CD14-positive monocyte (primary cell): Measurements from ENCODE around the gene MAST2. TPM values are rescaled to one million over a fixed set of nuclear protein-coding genes. Genes with fewer than 3 reads are reported as not detected.
A peak's percentile ranks its signal among the peaks of the same experiment; 100 is the strongest.

Source experiments
- DNase-seq, 3 donors: peaks; one replicate each; pipeline ENCODE4 v3.0.0-alpha.2; 2011 to 2022
- H2AFZ ChIP-seq: 2 replicates; pipeline ENCODE4 v1.6.0; 2012; ENCODE audit warnings: mild to moderate bottlenecking, low read depth, low read length, inconsistent platforms; ENCODE audit not compliant: insufficient read depth, poor library complexity, severe bottlenecking
- H3K27ac ChIP-seq, 2 donors: 1 replicate in 1 of 2; 2 replicates in 1 of 2; pipeline ENCODE4 v1.5.1; 2012 to 2013; ENCODE audit warnings: low read length in 2 of 2, control low read depth in 1 of 2, inconsistent platforms in 1 of 2, low read depth in 1 of 2, mild to moderate bottlenecking in 1 of 2
- H3K27me3 ChIP-seq, 2 donors: one replicate each; pipeline versions ENCODE4 v1.6.0 to v1.6.1; 2011 to 2013; ENCODE audit warnings: low read length in 2 of 2; ENCODE audit not compliant: control insufficient read depth in 2 of 2, insufficient read depth in 2 of 2
- H3K36me3 ChIP-seq, 2 donors: replicated peaks in 1 of 2; 1 replicate in 1 of 2; 2 replicates in 1 of 2; pipeline versions ENCODE4 v1.5.1 to v1.6.1; 2012 to 2013; ENCODE audit warnings: low read length in 2 of 2, control low read depth in 1 of 2, inconsistent platforms in 1 of 2, mild to moderate bottlenecking in 1 of 2; ENCODE audit not compliant: insufficient read depth in 2 of 2, control insufficient read depth in 1 of 2
- H3K4me1 ChIP-seq, 2 donors: 1 replicate in 1 of 2; 2 replicates in 1 of 2; pipeline versions ENCODE4 v1.5.1 to v1.6.1; 2012 to 2013; ENCODE audit warnings: low read length in 2 of 2, control low read depth in 1 of 2, inconsistent platforms in 1 of 2, mild to moderate bottlenecking in 1 of 2, moderate library complexity in 1 of 2; ENCODE audit not compliant: insufficient read depth in 2 of 2, control insufficient read depth in 1 of 2
- H3K4me2 ChIP-seq: replicated peaks from 2 replicates; pipeline ENCODE3; 2012; ENCODE audit warnings: low read length, moderate library complexity, mild to moderate bottlenecking; ENCODE audit not compliant: poor library complexity, severe bottlenecking; ENCODE audit errors: extremely low read depth
- H3K4me3 ChIP-seq, 3 experiments: fragments of 200-600 bp in 1 of 3; sonication (generic) in 1 of 3; replicated peaks in 1 of 3; 1 replicate in 2 of 3; 2 replicates in 1 of 3; pipeline ENCODE4 v1.5.1; 2011 to 2013; ENCODE audit warnings: low read length in 3 of 3, mild to moderate bottlenecking in 3 of 3, control low read depth in 2 of 3, low read depth in 2 of 3, inconsistent platforms in 1 of 3, moderate library complexity in 1 of 3
- H3K79me2 ChIP-seq: 2 replicates; pipeline ENCODE4 v1.6.0; 2012; ENCODE audit warnings: mild to moderate bottlenecking, control low read depth, inconsistent platforms, low read length, moderate library complexity; ENCODE audit not compliant: insufficient read depth
- H3K9ac ChIP-seq: 2 replicates; pipeline ENCODE4 v1.6.0; 2017; ENCODE audit warnings: low read length, mild to moderate bottlenecking; ENCODE audit not compliant: insufficient read depth, poor library complexity, severe bottlenecking
- H3K9me3 ChIP-seq, 2 donors: replicated peaks in 1 of 2; 1 replicate in 1 of 2; 2 replicates in 1 of 2; pipeline versions ENCODE4 v1.5.1 to v1.6.1; 2012 to 2013; ENCODE audit warnings: low read length in 2 of 2, control low read depth in 1 of 2; ENCODE audit not compliant: control insufficient read depth in 1 of 2, insufficient read depth in 1 of 2
- H4K20me1 ChIP-seq: 2 replicates; pipeline ENCODE4 v1.6.0; 2012; ENCODE audit warnings: mild to moderate bottlenecking, low read length, control low read depth, moderate library complexity; ENCODE audit not compliant: insufficient read depth
- H3K27ac Mint-ChIP-seq, 7 donors: one replicate each; pipeline ENCODE4 v1.8.0; 2020; ENCODE audit warnings: mild to moderate bottlenecking in 7 of 7, mixed read lengths in 7 of 7, moderate library complexity in 6 of 7, inconsistent platforms in 2 of 7
- H3K27me3 Mint-ChIP-seq, 3 donors: one replicate each; pipeline ENCODE4 v1.8.0; 2021 to 2022; ENCODE audit warnings: low read depth in 3 of 3, mild to moderate bottlenecking in 3 of 3, mixed read lengths in 3 of 3, moderate library complexity in 3 of 3, inconsistent platforms in 1 of 3
- H3K36me3 Mint-ChIP-seq, 2 donors: one replicate each; pipeline ENCODE4 v1.8.0; 2020; ENCODE audit warnings: mixed read lengths in 2 of 2, inconsistent platforms in 1 of 2, mild to moderate bottlenecking in 1 of 2
- H3K4me1 Mint-ChIP-seq: one replicate; pipeline ENCODE4 v1.8.0; 2020; ENCODE audit warnings: mild to moderate bottlenecking, mixed read lengths
- H3K4me3 Mint-ChIP-seq, 2 donors: one replicate each; pipeline ENCODE4 v1.8.0; 2020; ENCODE audit warnings: mild to moderate bottlenecking in 2 of 2, mixed read lengths in 2 of 2, moderate library complexity in 1 of 2
- H3K9me3 Mint-ChIP-seq, 7 donors: one replicate each; pipeline ENCODE4 v1.8.0; 2020 to 2022; ENCODE audit warnings: mixed read lengths in 7 of 7, mild to moderate bottlenecking in 6 of 7, moderate library complexity in 6 of 7, inconsistent platforms in 2 of 7
- WGBS: methylation state at CpG from one replicate; pipeline ENCODE4 v1.1.5; 2013; ENCODE audit warnings: missing lambda C conversion rate; ENCODE audit not compliant: insufficient coverage; 5-methylcytosine and 5-hydroxymethylcytosine counted together
- intact Hi-C, 2 donors: fragments of 100-400 bp; cut with micrococcal nuclease; formaldehyde crosslinking; loops; one replicate each; pipeline versions ENCODE4 v1.15.0 to v1.15.1; 2023
- polyA plus RNA-seq, 3 donors: library from polyadenylated mRNA; depleted of rRNA in 1 of 3; unstranded in 2 of 3; stranded (reverse) in 1 of 3; fragments of 300-500 nt in 2 of 3; fragments of >200 nt in 1 of 3; fragmentation: Illumina TruSeq in 2 of 3; gene quantifications; 1 replicate in 2 of 3; 2 replicates in 1 of 3; pipeline ENCODE4 v1.2.3, GENCODE V29; 2012 to 2021
- TF ChIP-seq, protein P1 (sequence below): fragments of 200-600 bp; IDR thresholded peaks from one replicate; pipeline ENCODE4 v1.8.0; 2022; ENCODE audit warnings: antibody characterized with exemption, mild to moderate bottlenecking

The MAST2 gene
- polyA plus RNA-seq, 3 donors: 1.0 to 7.2 (median 2.5) TPM

DNA sequence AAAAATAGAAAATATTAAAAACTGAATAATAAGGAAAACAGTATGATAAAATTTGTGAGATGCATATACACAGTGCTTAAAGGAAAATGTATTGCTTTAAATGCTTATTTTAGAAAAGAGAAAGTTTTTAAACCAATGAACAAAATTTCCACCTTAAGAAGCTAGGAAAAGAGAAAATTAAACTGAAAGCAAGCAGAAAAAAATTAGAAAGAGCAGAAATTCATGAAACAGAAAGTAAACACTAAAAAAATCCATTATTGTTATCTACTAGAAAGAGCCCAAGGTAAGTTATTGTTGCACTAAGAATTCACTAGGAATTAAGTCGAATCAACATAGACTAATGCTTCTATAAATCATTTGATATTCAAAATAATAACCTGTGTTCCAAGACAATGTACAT, 261.3 kb downstream of the MAST2 start:
- no peak overlapping the region for H2AFZ ChIP-seq
- H3K4me2 ChIP-seq: no peak overlapping the region
- H3K36me3 Mint-ChIP-seq: no peaks in the 10 kb centered on the region
- H3K9ac ChIP-seq: no peak overlapping the region
- TF ChIP-seq, protein P1, sequence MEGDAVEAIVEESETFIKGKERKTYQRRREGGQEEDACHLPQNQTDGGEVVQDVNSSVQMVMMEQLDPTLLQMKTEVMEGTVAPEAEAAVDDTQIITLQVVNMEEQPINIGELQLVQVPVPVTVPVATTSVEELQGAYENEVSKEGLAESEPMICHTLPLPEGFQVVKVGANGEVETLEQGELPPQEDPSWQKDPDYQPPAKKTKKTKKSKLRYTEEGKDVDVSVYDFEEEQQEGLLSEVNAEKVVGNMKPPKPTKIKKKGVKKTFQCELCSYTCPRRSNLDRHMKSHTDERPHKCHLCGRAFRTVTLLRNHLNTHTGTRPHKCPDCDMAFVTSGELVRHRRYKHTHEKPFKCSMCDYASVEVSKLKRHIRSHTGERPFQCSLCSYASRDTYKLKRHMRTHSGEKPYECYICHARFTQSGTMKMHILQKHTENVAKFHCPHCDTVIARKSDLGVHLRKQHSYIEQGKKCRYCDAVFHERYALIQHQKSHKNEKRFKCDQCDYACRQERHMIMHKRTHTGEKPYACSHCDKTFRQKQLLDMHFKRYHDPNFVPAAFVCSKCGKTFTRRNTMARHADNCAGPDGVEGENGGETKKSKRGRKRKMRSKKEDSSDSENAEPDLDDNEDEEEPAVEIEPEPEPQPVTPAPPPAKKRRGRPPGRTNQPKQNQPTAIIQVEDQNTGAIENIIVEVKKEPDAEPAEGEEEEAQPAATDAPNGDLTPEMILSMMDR: no peak
- no peaks in the 10 kb centered on the region for H3K27me3 ChIP-seq
- H3K4me1 ChIP-seq: peaks cover 13 to 21% of the 10 kb centered on the region in 2 donors
- peaks cover 0 to 2% (median 1%) of the 10 kb centered on the region in 3 donors for H3K27me3 Mint-ChIP-seq
- H3K9me3 Mint-ChIP-seq: no peaks in the 10 kb centered on the region
- H3K4me3 ChIP-seq: no peak overlapping the region
- no peaks in the 10 kb centered on the region for H3K36me3 ChIP-seq
- no peaks in the 10 kb centered on the region for H3K79me2 ChIP-seq
- no peaks in the 10 kb centered on the region for H4K20me1 ChIP-seq
- DNase-seq: no peak
- intact Hi-C loops: no loop called here
- no CpG with 5 or more reads among the region's 1 CpG for WGBS
- H3K4me3 Mint-ChIP-seq: no peak overlapping the region
- no peak overlapping the region for H3K27ac ChIP-seq
- H3K9me3 ChIP-seq: no peaks in the 10 kb centered on the region
- no peak overlapping the region for H3K27ac Mint-ChIP-seq
- peaks cover 10% of the 10 kb centered on the region for H3K4me1 Mint-ChIP-seq

DNA sequence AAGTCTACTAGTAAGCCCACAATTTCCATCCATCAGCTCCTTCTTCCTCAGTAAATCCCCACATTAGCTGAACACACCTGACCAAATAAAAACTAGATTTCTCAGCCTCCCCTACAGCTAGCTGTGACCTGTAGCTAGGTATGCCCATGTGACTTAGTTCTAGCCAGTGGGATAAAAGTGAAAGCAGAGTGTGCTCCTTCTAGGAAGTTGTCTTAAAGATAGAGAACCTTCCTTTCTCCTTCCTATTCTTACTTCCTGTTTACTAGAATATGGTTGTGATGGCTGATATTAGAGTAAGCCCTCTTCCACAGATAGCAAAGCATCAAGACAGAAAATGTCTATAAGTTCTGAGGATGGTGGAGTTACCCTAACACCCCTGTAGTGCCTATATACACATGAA, 262.0 kb downstream of the MAST2 start:
- H3K4me3 ChIP-seq: peak overlapping the region in 1 of 3 experiments; percentile 12
- H3K9ac ChIP-seq: no peak overlapping the region
- no peak overlapping the region for H3K27ac ChIP-seq
- H3K9me3 ChIP-seq: no peaks in the 10 kb centered on the region
- Mint-ChIP-seq H3K36me3 (no peaks in the 10 kb centered on the region), H3K27ac (peak overlapping the region in 4 of 7 donors; percentile 37 to 88 (median 66)), H3K9me3 (no peaks in the 10 kb centered on the region), H3K4me3 (peak overlapping the region in 1 of 2 donors; percentile 86), H3K4me1 (peaks cover 10% of the 10 kb centered on the region), H3K27me3 (peaks cover 0 to 2% (median 1%) of the 10 kb centered on the region in 3 donors)
- peak; percentile 11 to 59 (median 47) for DNase-seq
- peaks cover 19 to 28% of the 10 kb centered on the region in 2 donors for H3K4me1 ChIP-seq
- no peaks in the 10 kb centered on the region for H3K27me3 ChIP-seq
- H4K20me1 ChIP-seq: no peaks in the 10 kb centered on the region
- H3K4me2 ChIP-seq: peak overlapping the region; percentile 30
- intact Hi-C loops: no loop called here
- no peaks in the 10 kb centered on the region for H3K79me2 ChIP-seq
- TF ChIP-seq, protein P1: no peak
- no peak overlapping the region for H2AFZ ChIP-seq
- no peaks in the 10 kb centered on the region for H3K36me3 ChIP-seq
